GM23248 (cell line): ENCODE data around the gene PNPLA1. TPM values are rescaled to one million over a fixed set of nuclear protein-coding genes. Genes with fewer than 3 reads are reported as not detected.

ENCODE experiments used
- DNase-seq: peaks from one replicate; pipeline ENCODE4 v3.0.0-alpha.2; 2015
- H2AFZ ChIP-seq: fragments of 200-600 bp; sonication (generic); 2 replicates; pipeline ENCODE4 v1.6.1; 2016; ENCODE audit warnings: antibody characterized with exemption
- H3F3A ChIP-seq: fragments of 200-600 bp; sonication (generic); 2 replicates; pipeline ENCODE4 v1.6.1; 2016; ENCODE audit warnings: mild to moderate bottlenecking, antibody characterized with exemption, mixed run types; ENCODE audit not compliant: insufficient read depth
- H3K27ac ChIP-seq: fragments of 200-600 bp; sonication (generic); 2 replicates; pipeline ENCODE4 v1.5.1; 2016; ENCODE audit warnings: mild to moderate bottlenecking
- H3K27me3 ChIP-seq: fragments of 200-600 bp; sonication (generic); replicated peaks from 2 replicates; pipeline ENCODE4 v1.6.1; 2016; ENCODE audit warnings: mild to moderate bottlenecking; ENCODE audit not compliant: insufficient read depth
- H3K36me3 ChIP-seq: fragments of 200-600 bp; sonication (generic); 2 replicates; pipeline ENCODE4 v1.6.1; 2016; ENCODE audit warnings: low read depth, mild to moderate bottlenecking
- H3K4me1 ChIP-seq: fragments of 200-600 bp; sonication (generic); 2 replicates; pipeline ENCODE4 v1.6.1; 2016; ENCODE audit warnings: mild to moderate bottlenecking; ENCODE audit not compliant: insufficient read depth
- H3K4me2 ChIP-seq: fragments of 200-600 bp; sonication (generic); one replicate; pipeline ENCODE4 v1.6.1; 2016; ENCODE audit warnings: mild to moderate bottlenecking; ENCODE audit not compliant: unreplicated experiment
- H3K4me3 ChIP-seq: fragments of 200-600 bp; sonication (generic); 2 replicates; pipeline ENCODE4 v1.5.1; 2016; ENCODE audit warnings: mild to moderate bottlenecking
- H3K79me2 ChIP-seq: fragments of 200-600 bp; sonication (generic); 2 replicates; pipeline ENCODE4 v1.6.1; 2016; ENCODE audit warnings: mild to moderate bottlenecking; ENCODE audit not compliant: insufficient read depth
- H3K9ac ChIP-seq: fragments of 200-600 bp; sonication (generic); 2 replicates; pipeline ENCODE4 v1.6.1; 2016; ENCODE audit warnings: mild to moderate bottlenecking
- H3K9me2 ChIP-seq: fragments of 200-600 bp; sonication (generic); 2 replicates; pipeline ENCODE4 v1.6.1; 2016; ENCODE audit warnings: mixed run types, mild to moderate bottlenecking, moderate library complexity; ENCODE audit not compliant: insufficient read depth
- H3K9me3 ChIP-seq: fragments of 200-600 bp; sonication (generic); one replicate; pipeline ENCODE4 v1.6.1; 2017; ENCODE audit warnings: low read depth
- H4K20me1 ChIP-seq: fragments of 200-600 bp; sonication (generic); 2 replicates; pipeline ENCODE4 v1.6.0; 2016; ENCODE audit not compliant: insufficient read depth
- EZH2 ChIP-seq: fragments of 200-600 bp; sonication (generic); IDR thresholded peaks from 2 replicates; pipeline ENCODE4 v1.6.1; 2018; ENCODE audit warnings: antibody characterized with exemption, mild to moderate bottlenecking; ENCODE audit not compliant: insufficient read depth, poor library complexity, severe bottlenecking
- EZH2phosphoT487 ChIP-seq: fragments of 200-600 bp; sonication (generic); IDR thresholded peaks from 2 replicates; pipeline ENCODE4 v1.6.1; 2018; ENCODE audit warnings: antibody characterized with exemption, moderate library complexity, mild to moderate bottlenecking, low read depth; ENCODE audit not compliant: insufficient read depth
- WGBS, 2 experiments: methylation state at CpG; one replicate each; pipeline ENCODE4 v1.1.6; 2015 to 2017; ENCODE audit warnings: low lambda C conversion rate in 2 of 2, low coverage in 1 of 2; ENCODE audit errors: missing lambda C conversion rate in 2 of 2; 5-methylcytosine and 5-hydroxymethylcytosine counted together
- in situ Hi-C: fragments of 300-500 bp; cut with MboI; formaldehyde crosslinking; loops from 2 replicates; pipeline ENCODE4 v1.15.0; 2020
- polyA plus RNA-seq: library from polyadenylated mRNA; unstranded; fragments of >200 nt; fragmentation: Nextera tagmentation; extraction: Ambion mirVana; gene quantifications from 2 replicates; pipeline ENCODE4 v1.2.1, GENCODE V29; 2016
- total RNA-seq: library from RNA; depleted of rRNA; stranded (reverse); fragments of >200 nt; shearing (Covaris generic); gene quantifications from 2 replicates; pipeline ENCODE4 v1.2.3, GENCODE V29; 2014

The PNPLA1 gene
- total and polyA plus RNA-seq, 2 experiments from 2014 or later: not detected

GRCh38 chr6:36290668-36291620, 21.1 kb downstream of the PNPLA1 start:
- Histone ChIP-seq H3K9me3 (no peaks in the 10 kb centered on the region), H3K9ac (no peak overlapping the region), H4K20me1 (no peaks in the 10 kb centered on the region), H3K27ac (no peak overlapping the region), H3K4me2 (no peak overlapping the region), H2AFZ (0 out of 2 replicates have a peak overlapping the region, but pooled peaks have one; percentile 32), H3K4me3 (no peak overlapping the region), H3K36me3 (no peaks in the 10 kb centered on the region), H3K4me1 (peaks cover 9% of the 10 kb centered on the region), H3K79me2 (no peaks in the 10 kb centered on the region), H3K27me3 (peaks cover 3% of the 10 kb centered on the region; the same call in 1 of the 2 replicates), H3F3A (0 out of 2 replicates have a peak, but pooled peaks cover 4% of the 10 kb centered on the region), H3K9me2 (no peaks in the 10 kb centered on the region)
- in situ Hi-C loops: no loop called here
- WGBS, 2 experiments: 69 to 72% methylated on average over 20 to 23 of the region's 23 CpGs
- peak; percentile 44 for DNase-seq
- TF ChIP-seq EZH2 (no peak), EZH2phosphoT487 (no peak)

- no peaks in the 10 kb centered on the region for H3K27me3 ChIP-seq
- H3K4me3 ChIP-seq: no peak overlapping the region
- DNase-seq: no peak
- no peak overlapping the region for H3K4me2 ChIP-seq
- peaks cover 11% of the 10 kb centered on the region for H3K4me1 ChIP-seq
- no peaks in the 10 kb centered on the region for H3K79me2 ChIP-seq
- no peak overlapping the region for H2AFZ ChIP-seq
- in situ Hi-C loops: no loop called here
- no peaks in the 10 kb centered on the region for H3K36me3 ChIP-seq
- no peak overlapping the region for H3K27ac ChIP-seq
- 0 out of 2 replicates have a peak, but pooled peaks cover 4% of the 10 kb centered on the region for H3F3A ChIP-seq
- H3K9me2 ChIP-seq: no peaks in the 10 kb centered on the region
- H3K9me3 ChIP-seq: no peaks in the 10 kb centered on the region
- TF ChIP-seq EZH2: no peak
- TF ChIP-seq EZH2phosphoT487: no peak
- WGBS, 2 experiments: 74 to 76% methylated on average over 5 to 6 of the region's 6 CpGs
- H4K20me1 ChIP-seq: no peaks in the 10 kb centered on the region
- H3K9ac ChIP-seq: no peak overlapping the region
These were observed 22.3 kb downstream of the PNPLA1 start for GRCh38 chr6:36292170-36292569.

- Histone ChIP-seq H4K20me1 (no peaks in the 10 kb centered on the region), H3K4me3 (no peak overlapping the region), H3K9me2 (no peaks in the 10 kb centered on the region), H3K4me2 (peak overlapping the region; percentile 22), H3K9ac (peak overlapping the region; percentile 53), H3K79me2 (no peaks in the 10 kb centered on the region), H3K27me3 (no peaks in the 10 kb centered on the region), H3K27ac (peak overlapping the region; percentile 42), H3K36me3 (no peaks in the 10 kb centered on the region), H3K9me3 (no peaks in the 10 kb centered on the region), H3F3A (no peaks in the 10 kb centered on the region), H2AFZ (no peak overlapping the region), H3K4me1 (peaks cover 9% of the 10 kb centered on the region)
- peak; percentile 83 for DNase-seq
- WGBS, 2 experiments: 0 to 2% methylated on average over 1 of the region's 1 CpG
- in situ Hi-C loops: no loop called here
- TF ChIP-seq EZH2 (no peak), EZH2phosphoT487 (no peak)
These were observed 26.4 kb downstream of the PNPLA1 start for GRCh38 chr6:36296240-36296639.

GRCh38 chr6:36297051-36297450, 27.2 kb downstream of the PNPLA1 start:
- WGBS, 2 experiments: 76 to 81% methylated on average over 6 of the region's 6 CpGs
- no peaks in the 10 kb centered on the region for H3K79me2 ChIP-seq
- no peak overlapping the region for H3K4me2 ChIP-seq
- TF ChIP-seq EZH2phosphoT487 (no peak), EZH2 (no peak)
- peaks cover 15% of the 10 kb centered on the region for H3K4me1 ChIP-seq
- H3F3A ChIP-seq: no peaks in the 10 kb centered on the region
- in situ Hi-C loops: no loop called here
- no peaks in the 10 kb centered on the region for H3K9me3 ChIP-seq
- H3K9me2 ChIP-seq: no peaks in the 10 kb centered on the region
- H4K20me1 ChIP-seq: no peaks in the 10 kb centered on the region
- H3K4me3 ChIP-seq: no peak overlapping the region
- no peaks in the 10 kb centered on the region for H3K27me3 ChIP-seq
- H3K9ac ChIP-seq: no peak overlapping the region
- no peak for DNase-seq
- H2AFZ ChIP-seq: no peak overlapping the region
- no peak overlapping the region for H3K27ac ChIP-seq
- no peaks in the 10 kb centered on the region for H3K36me3 ChIP-seq
